HG03108 (cell line): ENCODE measurements around the gene COL4A6.

Experiments used
- ATAC-seq: cut with Tn5 transposase; IDR thresholded peaks from one replicate; pipeline ENCODE4 v1.9.1; 2021; ENCODE audit warnings: moderate library complexity; ENCODE audit not compliant: unreplicated experiment

The COL4A6 gene

GRCh38 chrX:108275732-108276131, 162.5 kb downstream of the COL4A6 start:
- no peak for ATAC-seq

GRCh38 chrX:108271397-108271787, 166.8 kb downstream of the COL4A6 start:
- no peak for ATAC-seq

DNA sequence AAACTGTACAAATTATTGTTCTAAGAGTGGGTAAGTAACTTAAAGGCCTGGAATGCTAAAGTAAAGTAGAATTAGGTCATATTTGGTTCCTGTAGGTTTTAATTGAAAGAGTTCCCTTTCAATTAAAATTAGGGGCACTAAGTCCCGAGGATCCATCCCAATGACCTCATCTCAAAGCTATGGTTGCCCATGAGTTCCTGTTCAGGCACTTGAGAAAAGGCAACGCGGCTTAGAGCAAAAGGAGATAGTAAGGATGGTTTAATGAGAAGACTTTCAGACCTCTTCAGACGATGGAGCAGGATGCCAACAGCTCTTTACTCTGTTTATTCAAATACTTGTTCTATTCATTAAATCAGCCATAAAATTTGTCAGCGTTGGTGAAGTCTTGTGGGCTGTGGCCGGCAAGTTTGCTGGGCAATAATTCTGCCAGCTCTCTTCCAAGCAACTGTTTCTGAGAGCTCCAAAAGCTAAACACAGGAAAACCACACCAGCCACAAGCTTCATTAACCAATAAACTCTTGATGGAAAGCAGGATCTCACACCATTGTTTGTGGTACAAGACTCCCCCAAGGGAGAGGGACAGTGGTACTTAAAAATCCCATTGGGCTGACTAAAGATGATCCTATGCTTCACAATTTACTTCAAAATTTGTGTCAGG, 167.4 kb downstream of the COL4A6 start:
- no peak for ATAC-seq

GRCh38 chrX:108270280-108270679, 167.9 kb downstream of the COL4A6 start:
- ATAC-seq = no peak

DNA sequence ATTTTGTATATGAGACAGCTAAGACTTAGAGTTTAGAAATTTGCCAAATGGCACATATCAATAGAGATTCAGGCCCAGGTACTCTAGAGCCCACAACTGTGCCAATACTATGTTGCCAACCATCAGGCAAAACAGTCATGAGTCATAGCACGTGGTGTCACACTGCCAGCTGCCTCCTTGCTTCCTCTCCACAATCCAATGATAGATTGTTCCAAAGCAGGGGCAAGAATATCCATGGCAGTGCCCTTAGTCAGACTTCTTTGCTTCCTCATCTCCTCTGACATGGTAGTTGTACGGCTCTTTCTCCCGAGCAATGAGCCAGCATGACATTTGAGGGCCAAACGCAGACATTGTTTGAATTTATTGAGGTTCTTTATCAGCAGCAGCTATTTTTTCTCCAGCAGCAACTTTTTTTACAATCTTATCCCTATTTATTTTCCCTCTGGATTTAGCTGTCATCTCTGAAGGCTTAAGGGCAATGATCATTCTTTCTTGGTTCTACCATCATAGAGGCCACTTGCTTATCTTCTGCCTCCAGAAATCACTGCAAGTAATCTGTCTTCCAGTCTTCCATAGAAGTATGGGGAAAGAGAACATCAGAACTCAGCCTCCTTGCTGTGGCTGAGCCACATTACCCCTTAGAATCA, 169.7 kb downstream of the COL4A6 start:
- ATAC-seq = no peak

DNA sequence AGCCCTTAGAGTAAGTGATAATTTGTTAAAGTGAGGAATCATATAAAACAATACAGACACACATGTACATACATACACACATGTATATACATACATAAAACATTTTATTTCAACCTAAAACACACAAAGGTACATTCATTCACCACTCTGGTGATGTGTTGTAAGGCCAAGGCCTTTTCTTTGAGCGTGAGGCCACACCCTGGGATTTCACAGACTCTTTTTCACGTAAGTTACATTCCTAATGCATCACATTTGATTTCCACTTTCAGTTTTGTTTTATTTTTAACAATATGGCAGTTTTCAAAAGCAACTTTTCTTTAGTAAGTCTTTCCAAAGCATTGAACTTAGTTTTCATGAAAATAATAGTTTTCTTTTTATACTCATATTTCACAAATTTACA, 170.7 kb downstream of the COL4A6 start:
- ATAC-seq = no peak

GRCh38 chrX:108264376-108264775, 173.8 kb downstream of the COL4A6 start:
- ATAC-seq = no peak

GRCh38 chrX:108261549-108262203, 176.5 kb downstream of the COL4A6 start:
- no peak for ATAC-seq

DNA sequence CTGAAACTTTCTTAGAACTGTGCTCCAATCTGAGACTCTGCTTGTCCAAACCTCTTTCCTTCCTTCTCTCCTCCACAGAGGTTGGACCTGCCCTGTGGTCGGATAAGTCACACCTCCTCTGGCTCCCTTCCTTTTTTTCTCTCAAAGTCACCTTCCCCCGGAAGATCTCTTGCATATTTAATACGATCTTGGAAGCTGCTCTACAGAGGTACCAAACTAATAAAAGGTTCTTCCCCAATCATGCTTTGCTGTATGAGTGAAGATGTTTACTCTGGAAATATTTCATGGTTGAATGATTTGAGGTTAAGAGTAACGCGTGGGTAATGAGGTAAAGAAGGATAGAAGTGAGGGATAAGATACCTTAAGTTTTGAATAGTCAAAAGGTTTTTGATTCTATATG, 180.7 kb downstream of the COL4A6 start:
- no peak for ATAC-seq

DNA sequence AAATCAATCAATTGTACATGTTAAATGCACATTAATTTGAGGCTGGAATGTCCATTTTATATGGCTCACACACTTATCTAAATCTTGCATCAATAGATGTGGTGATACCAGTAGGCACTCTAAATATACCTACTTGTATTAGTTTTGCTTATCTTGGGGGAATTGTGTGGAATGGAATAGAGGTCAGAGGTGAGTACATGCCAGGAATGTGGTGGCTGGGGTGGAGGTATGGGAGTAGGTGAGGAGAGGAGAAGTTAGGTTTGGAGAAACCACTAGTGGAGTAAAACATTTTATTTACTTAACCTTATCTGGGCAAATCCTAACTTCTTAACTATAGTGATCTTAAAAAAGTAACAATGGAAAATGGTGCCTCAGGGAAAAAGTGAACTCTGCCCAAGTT, 183.6 kb downstream of the COL4A6 start:
- ATAC-seq = no peak

DNA sequence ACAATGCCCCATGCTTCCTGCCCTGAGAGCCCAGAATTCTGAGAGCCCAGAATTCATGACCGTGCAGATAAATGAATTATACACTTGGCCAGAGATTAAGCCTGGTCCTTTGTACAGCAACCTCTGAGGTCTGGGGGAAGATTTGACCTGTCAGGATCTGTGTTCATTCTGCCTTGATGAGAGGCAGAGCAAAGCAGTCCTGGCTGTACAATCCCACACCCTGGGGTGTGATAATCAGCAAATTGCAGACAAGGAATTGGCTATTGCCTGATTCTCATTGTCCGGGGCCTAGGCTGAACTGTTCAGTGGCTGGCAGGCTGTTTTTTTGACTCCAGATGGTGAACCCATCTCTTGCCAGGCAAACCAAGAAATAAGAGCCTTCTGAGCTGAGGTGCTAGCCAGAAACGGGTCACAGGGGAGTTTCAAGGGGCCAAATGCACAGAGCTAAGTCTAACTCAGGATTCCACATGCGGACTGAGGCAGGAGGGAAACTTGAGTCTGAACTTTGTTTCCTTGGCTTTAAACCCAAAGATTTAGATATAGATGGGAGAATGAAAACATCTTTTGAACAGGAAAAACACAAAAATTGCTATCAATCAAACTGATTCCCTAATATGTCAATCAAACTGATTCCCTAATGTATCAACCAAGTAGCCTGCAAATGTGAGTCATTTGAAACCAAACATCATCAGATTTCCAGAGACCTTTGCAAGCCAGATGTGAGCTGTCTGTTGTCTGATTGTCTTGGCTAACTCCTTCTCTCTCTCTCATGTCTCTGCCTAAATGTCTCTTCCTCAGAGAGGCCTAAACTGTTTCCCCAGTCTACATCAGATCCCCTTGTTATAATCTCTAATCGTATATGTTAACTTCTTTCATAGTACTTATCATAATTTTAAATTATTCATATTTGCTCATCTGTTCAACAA, 187.3 kb downstream of the COL4A6 start:
- ATAC-seq = no peak

GRCh38 chrX:108246304-108246954, 191.8 kb downstream of the COL4A6 start:
- ATAC-seq = no peak

GRCh38 chrX:108245462-108245861, 192.8 kb downstream of the COL4A6 start:
- ATAC-seq = no peak

DNA sequence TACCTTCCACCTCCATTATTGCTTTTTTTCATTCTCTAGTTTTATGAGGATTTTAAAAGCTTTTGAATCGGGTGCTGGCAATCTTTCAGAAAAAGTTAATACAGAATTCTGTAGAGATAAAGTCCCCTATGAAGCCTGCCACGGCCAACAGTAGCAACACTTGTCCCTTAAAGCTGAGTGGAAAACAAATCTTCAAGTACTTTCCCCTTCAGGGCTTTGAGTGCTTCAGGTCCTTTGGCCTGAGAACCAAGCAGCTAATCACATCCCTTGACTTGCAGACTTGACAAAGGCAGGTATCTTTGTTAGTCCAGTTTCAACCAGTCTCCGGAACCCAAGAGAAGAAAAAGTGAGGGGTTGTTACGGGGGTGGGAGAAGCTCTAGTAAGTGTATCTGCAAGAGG, 202.2 kb downstream of the COL4A6 start:
- ATAC-seq = no peak

- ATAC-seq = no peak
Measured at GRCh38 chrX:108230574-108230973, 207.6 kb downstream of the COL4A6 start.

- no peak for ATAC-seq
Measured at GRCh38 chrX:108224727-108225621, 213.2 kb downstream of the COL4A6 start.

- no peak for ATAC-seq
Measured at GRCh38 chrX:108224218-108224617, 214.0 kb downstream of the COL4A6 start.

DNA sequence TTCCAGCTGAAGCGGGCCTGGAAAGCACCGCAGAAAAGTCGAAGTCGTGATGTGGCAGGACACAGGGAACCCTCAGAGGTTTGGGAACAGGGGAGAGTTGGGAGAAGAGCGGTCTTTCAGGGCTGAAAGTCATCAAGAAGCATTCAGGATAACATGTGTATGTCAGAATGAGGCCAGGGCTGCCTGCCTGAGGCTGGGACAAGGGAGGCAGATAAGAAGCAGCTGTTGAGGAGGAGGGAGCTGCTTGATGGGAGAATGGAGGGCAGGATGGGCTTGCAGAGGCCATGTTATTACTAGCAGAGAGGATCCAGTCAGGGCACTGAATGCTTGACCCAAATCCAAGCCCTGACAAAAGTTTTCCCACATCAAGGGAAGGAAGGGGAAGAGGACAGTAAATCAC, 214.6 kb downstream of the COL4A6 start:
- ATAC-seq = no peak

DNA sequence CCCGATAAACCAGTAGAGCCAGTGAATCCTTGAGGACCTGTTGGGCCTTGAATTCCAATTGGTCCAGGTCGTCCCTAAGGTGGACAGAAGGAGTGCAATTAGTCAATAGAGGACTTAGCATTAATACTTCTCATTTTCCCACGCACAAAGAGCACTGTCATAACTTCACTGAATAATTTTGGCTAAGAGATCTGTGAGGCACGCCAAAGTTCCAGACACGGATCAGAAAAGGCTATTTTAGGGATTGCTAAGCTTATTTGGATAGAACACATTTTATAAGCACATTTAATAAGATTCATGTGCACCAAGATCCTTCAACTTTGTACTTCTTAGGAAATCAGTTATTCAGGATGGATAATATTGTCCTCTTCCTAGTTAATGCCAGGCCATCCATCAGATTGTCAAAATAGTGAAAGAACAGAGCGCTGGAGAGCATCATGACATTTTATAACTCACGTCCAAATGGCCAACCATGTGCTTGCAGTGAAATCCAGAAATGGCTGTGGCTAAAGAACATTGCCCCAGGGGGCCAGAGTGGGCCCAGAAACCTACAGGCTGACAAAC, 216.8 kb downstream of the COL4A6 start:
- no peak for ATAC-seq
